SU-DHL-6 (cell line): Measurements from ENCODE around the gene ZNF804A.

ENCODE experiments used
- H2AFZ ChIP-seq: fragments of 200-600 bp; sonication (generic); 2 replicates; pipeline ENCODE4 v1.6.1; 2014; ENCODE audit warnings: low read depth, mild to moderate bottlenecking, moderate library complexity, mixed read lengths, antibody characterized with exemption, low read length; ENCODE audit not compliant: severe bottlenecking
- H3F3A ChIP-seq: fragments of 200-600 bp; shearing (Covaris generic); 2 replicates; pipeline ENCODE4 v1.6.0; 2016; ENCODE audit warnings: antibody characterized with exemption, mild to moderate bottlenecking; ENCODE audit not compliant: insufficient read depth
- H3K27ac ChIP-seq: fragments of 200-600 bp; sonication (generic); 2 replicates; pipeline ENCODE4 v1.5.1; 2016; ENCODE audit warnings: low read depth, mild to moderate bottlenecking, low read length, moderate library complexity, mixed read lengths
- H3K27me3 ChIP-seq: fragments of 200-600 bp; sonication (generic), shearing (Covaris generic); 2 replicates; pipeline ENCODE4 v1.6.0; 2014; ENCODE audit warnings: mild to moderate bottlenecking, low read length
- H3K36me3 ChIP-seq: fragments of 200-600 bp; sonication (generic); 2 replicates; pipeline ENCODE4 v1.6.1; 2014; ENCODE audit warnings: mild to moderate bottlenecking, low read length, mixed read lengths
- H3K4me2 ChIP-seq: fragments of 300-600, 200-600 bp; shearing (Covaris generic), sonication (generic); 2 replicates; pipeline ENCODE4 v1.6.0; 2014; ENCODE audit warnings: low read length, low read depth, mild to moderate bottlenecking; ENCODE audit not compliant: poor library complexity, severe bottlenecking
- H3K4me3 ChIP-seq: fragments of 200-600 bp; sonication (generic); 2 replicates; pipeline ENCODE4 v1.5.1; 2014; ENCODE audit warnings: antibody characterized with exemption, low read length, mild to moderate bottlenecking, mixed read lengths; ENCODE audit not compliant: insufficient read depth, poor library complexity, severe bottlenecking
- H3K79me2 ChIP-seq: fragments of 200-600 bp; sonication (generic); 2 replicates; pipeline ENCODE4 v1.6.1; 2014; ENCODE audit warnings: mild to moderate bottlenecking, low read length, moderate library complexity; ENCODE audit not compliant: insufficient read depth
- H3K9ac ChIP-seq: fragments of 200-600 bp; sonication (generic); 2 replicates; pipeline ENCODE4 v1.7.0; 2014; ENCODE audit warnings: mild to moderate bottlenecking, low read length
- H3K9me2 ChIP-seq: fragments of 200-600 bp; sonication (generic); replicated peaks from 2 replicates; pipeline ENCODE4 v1.6.1; 2014; ENCODE audit warnings: low read length; ENCODE audit not compliant: insufficient read depth
- H3K9me3 ChIP-seq: fragments of 200-600 bp; sonication (generic); 2 replicates; pipeline ENCODE4 v1.6.1; 2014; ENCODE audit warnings: low read length, mixed read lengths; ENCODE audit not compliant: insufficient read depth
- H4K20me1 ChIP-seq: fragments of 200-600 bp; sonication (generic); 2 replicates; pipeline ENCODE4 v1.6.1; 2014; ENCODE audit warnings: low read depth, mild to moderate bottlenecking, antibody characterized with exemption, low read length, moderate library complexity, mixed read lengths
- EZH2phosphoT487 ChIP-seq: fragments of 200-600 bp; sonication (generic), shearing (Covaris generic); conservative IDR thresholded peaks from 2 replicates; pipeline ENCODE4 v1.6.1; 2018; ENCODE audit warnings: mild to moderate bottlenecking, antibody characterized with exemption, low read length, moderate library complexity, mixed read lengths
- TF ChIP-seq, protein P1 (sequence below): fragments of 200-600 bp; sonication (generic); IDR thresholded peaks from one replicate; pipeline ENCODE4 v1.5.1; 2017; ENCODE audit warnings: antibody characterized with exemption, mild to moderate bottlenecking, low read length, moderate library complexity; ENCODE audit not compliant: insufficient read depth, poor library complexity, severe bottlenecking

The ZNF804A gene

DNA sequence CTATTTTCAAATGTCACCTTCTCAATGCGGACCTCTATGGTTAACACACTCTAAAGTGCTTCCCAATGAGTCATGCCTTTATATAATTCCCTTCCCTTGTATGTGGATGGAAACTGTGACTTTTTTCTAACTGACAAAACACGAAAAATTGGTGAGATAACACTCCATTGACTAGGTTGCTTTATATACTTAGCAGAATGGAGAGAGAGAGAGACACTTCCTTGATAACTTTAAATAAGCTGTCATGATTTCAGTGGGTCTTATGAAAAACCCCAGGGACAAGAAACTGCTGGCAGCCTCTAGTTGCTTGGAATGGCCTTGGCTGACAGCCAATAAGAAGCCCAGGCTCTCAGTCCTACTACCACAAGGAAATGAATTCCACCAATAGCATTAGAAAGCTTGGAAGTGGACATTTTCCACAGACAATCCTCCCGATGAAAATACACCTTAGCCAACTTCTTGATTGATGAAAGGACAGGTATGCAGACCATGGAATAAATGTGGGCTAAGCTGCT is 322.2 kb downstream of the ZNF804A start:
- TF ChIP-seq, protein P1, sequence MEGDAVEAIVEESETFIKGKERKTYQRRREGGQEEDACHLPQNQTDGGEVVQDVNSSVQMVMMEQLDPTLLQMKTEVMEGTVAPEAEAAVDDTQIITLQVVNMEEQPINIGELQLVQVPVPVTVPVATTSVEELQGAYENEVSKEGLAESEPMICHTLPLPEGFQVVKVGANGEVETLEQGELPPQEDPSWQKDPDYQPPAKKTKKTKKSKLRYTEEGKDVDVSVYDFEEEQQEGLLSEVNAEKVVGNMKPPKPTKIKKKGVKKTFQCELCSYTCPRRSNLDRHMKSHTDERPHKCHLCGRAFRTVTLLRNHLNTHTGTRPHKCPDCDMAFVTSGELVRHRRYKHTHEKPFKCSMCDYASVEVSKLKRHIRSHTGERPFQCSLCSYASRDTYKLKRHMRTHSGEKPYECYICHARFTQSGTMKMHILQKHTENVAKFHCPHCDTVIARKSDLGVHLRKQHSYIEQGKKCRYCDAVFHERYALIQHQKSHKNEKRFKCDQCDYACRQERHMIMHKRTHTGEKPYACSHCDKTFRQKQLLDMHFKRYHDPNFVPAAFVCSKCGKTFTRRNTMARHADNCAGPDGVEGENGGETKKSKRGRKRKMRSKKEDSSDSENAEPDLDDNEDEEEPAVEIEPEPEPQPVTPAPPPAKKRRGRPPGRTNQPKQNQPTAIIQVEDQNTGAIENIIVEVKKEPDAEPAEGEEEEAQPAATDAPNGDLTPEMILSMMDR = no peak
- TF ChIP-seq EZH2phosphoT487 = no peak
- H4K20me1 ChIP-seq = no peaks in the 10 kb centered on the region
- no peak overlapping the region for H3K9ac ChIP-seq
- no peak overlapping the region for H3K27ac ChIP-seq
- no peak overlapping the region for H3K4me3 ChIP-seq
- H3K27me3 ChIP-seq = no peaks in the 10 kb centered on the region
- H3K79me2 ChIP-seq = peaks cover 76% of the 10 kb centered on the region
- no peaks in the 10 kb centered on the region for H3K9me2 ChIP-seq
- H3K4me2 ChIP-seq = no peak overlapping the region
- H3F3A ChIP-seq = no peaks in the 10 kb centered on the region; the same call in 1 of the 2 replicates
- H3K36me3 ChIP-seq = peaks cover 5% of the 10 kb centered on the region; the same call in 1 of the 2 replicates
- no peak overlapping the region for H2AFZ ChIP-seq
- no peaks in the 10 kb centered on the region for H3K9me3 ChIP-seq

DNA sequence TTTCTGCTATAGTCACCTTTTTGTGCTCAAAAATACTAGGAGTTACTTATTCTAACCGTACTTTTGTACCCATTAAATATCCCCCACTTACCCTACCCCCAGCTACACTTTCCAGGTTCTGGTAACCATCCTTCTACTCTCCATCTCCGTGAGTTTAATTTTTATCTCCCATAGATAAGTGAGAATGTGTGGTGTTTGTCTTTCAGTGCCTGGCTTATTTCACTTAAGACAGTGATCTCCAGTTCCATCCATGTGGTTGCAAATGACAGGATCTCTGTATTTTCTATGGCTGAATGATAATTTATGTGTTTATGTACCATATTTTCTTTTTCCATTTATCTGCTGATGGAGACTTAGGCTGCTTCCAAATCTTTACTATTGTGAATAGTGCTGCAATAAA is 323.3 kb downstream of the ZNF804A start:
- Histone ChIP-seq H3F3A (no peaks in the 10 kb centered on the region; the same call in 1 of the 2 replicates), H3K27ac (no peak overlapping the region), H3K4me2 (no peak overlapping the region), H3K27me3 (no peaks in the 10 kb centered on the region), H3K79me2 (peaks cover 83% of the 10 kb centered on the region), H3K9me2 (no peaks in the 10 kb centered on the region), H3K9ac (no peak overlapping the region), H2AFZ (no peak overlapping the region), H3K36me3 (peaks cover 3% of the 10 kb centered on the region), H4K20me1 (no peaks in the 10 kb centered on the region), H3K4me3 (no peak overlapping the region), H3K9me3 (no peaks in the 10 kb centered on the region)
- no peak for TF ChIP-seq EZH2phosphoT487

DNA sequence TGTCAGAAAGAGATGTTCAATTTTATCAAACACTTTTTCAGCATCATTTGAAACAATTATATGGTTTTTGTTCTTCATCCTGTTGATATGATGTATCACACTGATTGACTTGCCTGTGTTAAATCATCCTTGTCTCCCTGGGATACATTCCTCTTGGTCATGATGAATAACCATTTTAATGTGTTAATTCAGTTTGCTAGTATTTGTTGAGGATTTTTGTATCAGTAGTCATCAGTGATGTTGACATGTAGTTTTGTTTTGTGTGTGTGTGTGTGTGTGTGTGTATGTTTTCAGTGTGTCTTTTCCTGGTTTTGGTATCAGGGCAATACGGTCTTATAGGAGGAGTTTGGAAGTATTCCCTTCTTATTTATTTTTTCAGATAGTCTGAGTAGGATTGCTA is 325.4 kb downstream of the ZNF804A start:
- no peak overlapping the region for H3K4me3 ChIP-seq
- H3K9ac ChIP-seq = no peak overlapping the region
- H3F3A ChIP-seq = no peaks in the 10 kb centered on the region; the same call in 1 of the 2 replicates
- H3K36me3 ChIP-seq = peaks cover 3% of the 10 kb centered on the region
- TF ChIP-seq EZH2phosphoT487 = no peak
- H4K20me1 ChIP-seq = no peaks in the 10 kb centered on the region
- no peak overlapping the region for H2AFZ ChIP-seq
- H3K79me2 ChIP-seq = peaks cover 86% of the 10 kb centered on the region
- H3K9me2 ChIP-seq = no peaks in the 10 kb centered on the region
- H3K27me3 ChIP-seq = no peaks in the 10 kb centered on the region
- no peak overlapping the region for H3K27ac ChIP-seq
- H3K4me2 ChIP-seq = no peak overlapping the region
- no peaks in the 10 kb centered on the region for H3K9me3 ChIP-seq

DNA sequence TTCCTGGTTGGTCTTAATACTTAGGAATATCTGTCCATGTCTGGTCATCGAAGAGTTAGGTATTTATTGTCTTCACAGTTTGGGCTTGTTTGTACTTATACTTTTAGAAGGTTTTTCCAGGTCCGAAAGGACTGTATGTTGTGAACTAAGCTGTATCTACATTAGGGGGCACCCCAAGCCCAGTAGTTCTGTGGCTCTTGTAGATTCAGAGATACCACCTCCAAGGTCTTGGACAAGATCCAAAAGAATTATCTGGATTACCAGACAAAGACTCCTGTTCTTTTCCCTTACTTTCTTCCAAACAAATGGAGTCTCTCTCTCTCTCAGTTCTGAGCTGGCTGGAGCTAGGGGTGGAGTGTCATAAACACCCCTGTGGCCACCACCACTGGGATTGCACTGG is 328.7 kb downstream of the ZNF804A start:
- Histone ChIP-seq H4K20me1 (no peaks in the 10 kb centered on the region), H3K9me2 (no peaks in the 10 kb centered on the region), H3K4me3 (no peak overlapping the region), H3K4me2 (no peak overlapping the region), H3K27me3 (no peaks in the 10 kb centered on the region), H3K36me3 (peaks cover 21% of the 10 kb centered on the region), H3K27ac (no peak overlapping the region), H3K9me3 (no peaks in the 10 kb centered on the region; the same call in 1 of the 2 replicates), H3K79me2 (peaks cover 73% of the 10 kb centered on the region), H3F3A (no peaks in the 10 kb centered on the region), H2AFZ (no peak overlapping the region), H3K9ac (no peak overlapping the region)
- TF ChIP-seq EZH2phosphoT487 = no peak
- TF ChIP-seq, protein P1 = no peak
